AG04450 (cell line): ENCODE measurements around the gene GSX2. TPM values are rescaled to one million over a fixed set of nuclear protein-coding genes. Genes with fewer than 3 reads are reported as not detected.

Experiments used
- CTCF ChIA-PET: fragments of 300-600, 350-600 bp; formaldehyde crosslinking; extraction: SDS; loops from one replicate; lab custom pipeline; 2022; ENCODE audit warnings: antibody characterized with exemption, inconsistent platforms; lab: Charles Lee
- POLR2A ChIA-PET: fragments of 350-600 bp; formaldehyde crosslinking; extraction: SDS; loops from one replicate; lab custom pipeline; 2021; ENCODE audit warnings: antibody characterized with exemption, inconsistent platforms; lab: Yijun Ruan, JAX
- DNase-seq: peaks from one replicate; pipeline ENCODE4 v3.0.0-alpha.2; 2011; ENCODE audit warnings: low read depth, low spot score
- H3K27ac ChIP-seq: one replicate; pipeline ENCODE4 v1.5.1; 2012; ENCODE audit warnings: low read depth, low read length, control low read depth
- H3K27me3 ChIP-seq: one replicate; pipeline ENCODE4 v1.6.0; 2012; ENCODE audit warnings: low read length; ENCODE audit not compliant: control insufficient read depth, insufficient read depth
- H3K4me3 ChIP-seq: 2 replicates; pipeline ENCODE4 v1.5.1; 2011; ENCODE audit warnings: mild to moderate bottlenecking, low read depth, low read length, control low read depth
- H3K9me3 ChIP-seq: 2 replicates; pipeline ENCODE4 v1.5.1; 2012; ENCODE audit warnings: low read length; ENCODE audit not compliant: control insufficient read depth, insufficient read depth
- CTCF ChIP-seq: IDR thresholded peaks from 2 replicates; pipeline ENCODE4 v1.5.1; 2011; ENCODE audit warnings: low read depth, low read length, control low read depth, inconsistent platforms
- polyA plus RNA-seq: library from polyadenylated mRNA; depleted of rRNA; stranded (reverse); fragments of >200 nt; gene quantifications from 2 replicates; pipeline ENCODE4 v1.2.3, GENCODE V29; 2011

Gene GSX2
- polyA plus RNA-seq, 1 experiment = not detected

- Histone ChIP-seq H3K9me3 (no peaks in the 10 kb centered on the region; the same call in 1 of the 2 replicates), H3K27me3 (peaks cover 43% of the 10 kb centered on the region), H3K4me3 (no peak overlapping the region), H3K27ac (no peak overlapping the region)
- TF ChIP-seq CTCF = no peak
- ChIA-PET POLR2A (interaction anchor here (0.6 kb wide), 1 partner anchor 20 kb away, joined by 4 read pairs; no protein-coding TSS in a partner anchor), CTCF (interaction anchor here (0.5 to 1.1 kb wide), 3 partner anchors 37 to 138 kb away, joined by 3 read pairs; no protein-coding TSS in a partner anchor)
- DNase-seq = no peak
These were observed 3.5 kb upstream of the GSX2 start for GRCh38 chr4:54096295-54096962.

DNA sequence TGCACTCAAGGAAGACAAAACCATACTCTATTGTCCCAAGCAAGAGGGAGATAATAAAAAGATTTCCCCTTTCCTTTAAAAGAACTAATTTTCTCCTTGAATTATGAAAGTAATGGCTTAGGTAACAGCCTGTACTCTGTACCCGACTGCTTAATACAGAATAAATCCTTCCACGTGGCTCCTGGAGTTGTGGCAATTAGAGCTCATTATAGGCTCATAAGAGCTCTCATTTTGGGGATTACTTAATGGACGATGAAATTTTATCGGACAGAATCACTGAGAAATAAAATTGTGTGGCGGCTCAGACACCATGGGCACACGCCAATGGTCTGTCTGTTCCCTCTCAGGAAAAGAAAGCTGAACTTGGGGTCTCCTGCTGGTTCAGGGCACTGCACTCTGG is 2.8 kb upstream of the GSX2 start:
- H3K27me3 ChIP-seq = peaks cover 50% of the 10 kb centered on the region
- CTCF ChIA-PET = interaction anchor here (0.6 to 1.1 kb wide), 3 partner anchors 137 to 207 kb away, joined by 3 to 4 read pairs (median 3); no protein-coding TSS in a partner anchor
- POLR2A ChIA-PET = interaction anchor here (0.6 kb wide), 1 partner anchor 21 kb away, joined by 4 read pairs; no protein-coding TSS in a partner anchor

GRCh38 chr4:54098375-54098774 is 1.6 kb upstream of the GSX2 start:
- ChIA-PET POLR2A (no interaction called here), CTCF (no interaction called here)
- H3K4me3 ChIP-seq = no peak overlapping the region
- no peak for TF ChIP-seq CTCF
- H3K9me3 ChIP-seq = peaks cover 3% of the 10 kb centered on the region; the same call in 1 of the 2 replicates
- peaks cover 51% of the 10 kb centered on the region for H3K27me3 ChIP-seq
- DNase-seq = no peak
- H3K27ac ChIP-seq = no peak overlapping the region

More for the DNA sequence above, 2.8 kb upstream of the GSX2 start:
- DNase-seq = no peak
- no peak overlapping the region for H3K4me3 ChIP-seq
- peaks cover 3% of the 10 kb centered on the region; the same call in 1 of the 2 replicates for H3K9me3 ChIP-seq
- no peak overlapping the region for H3K27ac ChIP-seq
- TF ChIP-seq CTCF = no peak

DNA sequence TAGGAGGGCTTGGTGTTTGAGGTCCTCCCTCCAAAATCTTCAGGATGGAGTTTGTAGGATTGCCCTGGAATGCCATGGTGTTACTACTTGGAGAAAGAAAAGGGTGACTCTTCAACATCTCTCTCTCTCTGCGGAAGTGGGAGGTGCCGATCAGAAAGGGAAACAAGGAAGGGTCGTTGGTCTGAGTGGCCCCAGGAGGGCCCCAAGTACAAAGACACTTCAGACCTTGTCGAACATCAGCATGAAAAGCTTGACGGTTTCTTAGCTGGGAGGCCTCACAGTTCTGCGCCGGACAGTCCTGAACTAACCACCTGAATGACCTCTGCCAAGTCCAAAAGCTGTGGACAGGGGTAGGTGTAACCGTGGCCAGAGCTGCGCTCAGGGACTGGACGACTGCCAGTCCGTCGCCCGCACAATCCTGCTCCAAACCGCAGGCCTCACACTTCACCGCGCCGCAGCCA is 646 bp upstream of the GSX2 start:
- POLR2A ChIA-PET = no interaction called here
- H3K27me3 ChIP-seq = peaks cover 54% of the 10 kb centered on the region
- TF ChIP-seq CTCF = no peak
- CTCF ChIA-PET = no interaction called here
- H3K9me3 ChIP-seq = peaks cover 3% of the 10 kb centered on the region; the same call in 1 of the 2 replicates
- peak overlapping the region; percentile 54 for H3K4me3 ChIP-seq
- no peak overlapping the region for H3K27ac ChIP-seq
- DNase-seq = no peak

- POLR2A ChIA-PET = no interaction called here
- Histone ChIP-seq H3K9me3 (peaks cover 3% of the 10 kb centered on the region; the same call in 1 of the 2 replicates), H3K27ac (no peak overlapping the region), H3K27me3 (peaks cover 52% of the 10 kb centered on the region), H3K4me3 (peak overlapping the region; percentile 54)
- TF ChIP-seq CTCF = no peak
- CTCF ChIA-PET = no interaction called here
- DNase-seq = no peak
These were observed 729 bp downstream of the GSX2 start for GRCh38 chr4:54100595-54101189.
